GM12892 (cell line): Measurements from ENCODE around the gene ZNF525.

ENCODE experiments used
- POLR2A ChIP-seq: IDR thresholded peaks from 2 replicates; pipeline ENCODE4 v1.6.1; 2011; ENCODE audit warnings: low read depth, low read length, control low read depth
- TAF1 ChIP-seq: IDR thresholded peaks from 2 replicates; pipeline ENCODE4 v1.6.1; 2011; ENCODE audit warnings: low read depth, mild to moderate bottlenecking, control low read depth, low read length, borderline replicate concordance

DNA sequence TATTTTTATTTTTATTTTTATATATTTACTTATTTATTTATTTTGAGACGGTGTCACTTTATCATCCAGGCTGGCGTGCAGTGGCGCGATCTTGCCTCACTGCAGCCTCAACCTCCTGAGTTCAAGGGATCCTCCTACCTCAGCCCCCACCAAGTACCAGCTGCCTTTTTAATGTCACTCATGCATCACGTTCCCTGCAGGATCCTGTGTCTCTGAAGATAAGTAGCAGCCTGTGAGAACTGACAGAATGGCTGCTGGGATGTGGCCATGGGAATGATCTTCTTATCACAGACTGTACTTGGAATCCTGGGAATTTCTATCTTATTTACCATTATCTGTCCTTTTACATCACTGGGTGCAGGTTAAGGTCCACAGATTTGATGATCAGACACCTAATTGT, 57.0 kb downstream of the ZNF525 start:
- no peak for TF ChIP-seq POLR2A
- no peak for TF ChIP-seq TAF1
